Stimulated activated CD4-positive, alpha-beta T cell treated with anti-CD3 and anti-CD28 coated beads, Interleukin-1b, Interleukin-23, amount 100 ng/mL, for 1 hour (primary cell): ENCODE results near the gene PLVAP.

ENCODE experiments used
- DNase-seq, 2 donors: peaks; one replicate each; pipeline ENCODE4 v3.0.0-alpha.2; 2020; ENCODE audit warnings: low read depth in 2 of 2

PLVAP gene

GRCh38 chr19:17376935-17377600 is at the start of gene PLVAP:
TSS of gene PLVAP (minus strand) at chr19:17377342. CDS start at chr19:17377288, 54 bp downstream.
- DNase-seq = no peak

- no peak for DNase-seq
These were observed 47.7 kb upstream of the PLVAP start for GRCh38 chr19:17424743-17425365.

GRCh38 chr19:17423429-17424208 is 46.5 kb upstream of the PLVAP start:
- no peak for DNase-seq

GRCh38 chr19:17421942-17422341 is 44.8 kb upstream of the PLVAP start:
- DNase-seq = no peak

- no peak for DNase-seq
These were observed 43.4 kb upstream of the PLVAP start for GRCh38 chr19:17420475-17420924.

GRCh38 chr19:17419621-17420474 is 42.7 kb upstream of the PLVAP start, which contains the start of gene MVB12A:
TSS of gene MVB12A (plus strand) at chr19:17420047. CDS start at chr19:17420136, 89 bp downstream.
- peak; percentile 86 to 89 for DNase-seq

- DNase-seq = no peak
These were observed 42.0 kb upstream of the PLVAP start for GRCh38 chr19:17419154-17419620.

GRCh38 chr19:17418710-17419109 is 41.6 kb upstream of the PLVAP start:
- DNase-seq = no peak

- DNase-seq = no peak
These were observed 38.0 kb upstream of the PLVAP start for GRCh38 chr19:17415121-17415520.

- DNase-seq = no peak
These were observed 37.0 kb upstream of the PLVAP start for GRCh38 chr19:17414097-17414496.

GRCh38 chr19:17411801-17412200 is 34.7 kb upstream of the PLVAP start:
- DNase-seq = no peak

GRCh38 chr19:17409990-17410389 is 32.8 kb upstream of the PLVAP start:
- DNase-seq = no peak

GRCh38 chr19:17406887-17407196 is 29.7 kb upstream of the PLVAP start:
- no peak for DNase-seq

- no peak for DNase-seq
These were observed 29.1 kb upstream of the PLVAP start for GRCh38 chr19:17406046-17406886.

GRCh38 chr19:17405250-17406045 is 28.3 kb upstream of the PLVAP start, which contains the start of gene BST2:
TSS of gene BST2 (minus strand) at chr19:17405630. CDS start at chr19:17405575, 55 bp downstream.
- no peak for DNase-seq

- no peak for DNase-seq
These were observed 27.6 kb upstream of the PLVAP start for GRCh38 chr19:17404621-17405249.

GRCh38 chr19:17404015-17404414 is 26.9 kb upstream of the PLVAP start:
- DNase-seq = no peak

GRCh38 chr19:17402982-17403855 is 26.1 kb upstream of the PLVAP start:
- no peak for DNase-seq
